MCF 10A (cell line): ENCODE measurements around the gene ARHGAP10. TPM values are rescaled to one million over a fixed set of nuclear protein-coding genes. Genes with fewer than 3 reads are reported as not detected.
A peak's percentile ranks its signal among the peaks of the same experiment; 100 is the strongest.

Source experiments
- BruUV-seq: library from RNA; stranded (reverse); fragments of 400-500 nt; replicated peaks from 2 replicates; lab custom pipeline; 2021; lab: Mats Ljungman, UMichigan
- CTCF ChIA-PET: fragments of 300-600 bp; sonication (Branson Sonifier 250); formaldehyde crosslinking; extraction: SDS; loops from one replicate; lab custom pipeline; 2021; ENCODE audit warnings: antibody characterized with exemption, inconsistent platforms; lab: Yijun Ruan, JAX
- POLR2A ChIA-PET: fragments of 300-600, 350-650 bp; sonication (Branson Sonifier 250); formaldehyde crosslinking; extraction: SDS; loops from one replicate; lab custom pipeline; 2020; ENCODE audit warnings: antibody characterized with exemption, inconsistent platforms; lab: Yijun Ruan, JAX
- DNase-seq: peaks from one replicate; pipeline ENCODE4 v3.0.0-alpha.2; 2018; ENCODE audit not compliant: unreplicated experiment
- H3K27ac Mint-ChIP-seq: one replicate; pipeline ENCODE4 v1.8.0; 2022; ENCODE audit warnings: mild to moderate bottlenecking, low read depth, mixed read lengths; ENCODE audit not compliant: unreplicated experiment
- H3K27me3 Mint-ChIP-seq: one replicate; pipeline ENCODE4 v1.8.0; 2022; ENCODE audit warnings: mixed read lengths; ENCODE audit not compliant: insufficient read depth, unreplicated experiment
- H3K36me3 Mint-ChIP-seq: one replicate; pipeline ENCODE4 v1.8.0; 2022; ENCODE audit warnings: mild to moderate bottlenecking, moderate library complexity, mixed read lengths; ENCODE audit not compliant: insufficient read depth, unreplicated experiment
- H3K4me1 Mint-ChIP-seq: one replicate; pipeline ENCODE4 v1.8.0; 2022; ENCODE audit warnings: mixed read lengths; ENCODE audit not compliant: insufficient read depth, unreplicated experiment
- H3K4me3 Mint-ChIP-seq: one replicate; pipeline ENCODE4 v1.8.0; 2022; ENCODE audit warnings: mild to moderate bottlenecking, moderate library complexity, mixed read lengths; ENCODE audit not compliant: unreplicated experiment
- H3K9me3 Mint-ChIP-seq: one replicate; pipeline ENCODE4 v1.8.0; 2022; ENCODE audit warnings: mixed read lengths; ENCODE audit not compliant: unreplicated experiment
- CTCF ChIP-seq: fragments of 200-600 bp; IDR thresholded peaks from one replicate; pipeline ENCODE4 v1.8.0; 2022; ENCODE audit warnings: antibody characterized with exemption, mild to moderate bottlenecking; ENCODE audit not compliant: unreplicated experiment
- intact Hi-C: fragments of 100-400 bp; cut with micrococcal nuclease; formaldehyde crosslinking; loops from 2 replicates; pipeline ENCODE4 v1.14.1; 2022
- total RNA-seq: library from RNA; stranded (reverse); gene quantifications from 2 replicates; pipeline ENCODE4 v1.2.3, GENCODE V29; 2022

Gene ARHGAP10
- total RNA-seq, 1 experiment from 2014 or later: 22.4 TPM

GRCh38 chr4:147735413-147736301, 3.8 kb downstream of the ARHGAP10 start:
- intact Hi-C loops: no loop called here
- Mint-ChIP-seq H3K4me3 (peak overlapping the region; percentile 29), H3K4me1 (peaks cover 28% of the 10 kb centered on the region), H3K36me3 (no peaks in the 10 kb centered on the region), H3K27me3 (no peaks in the 10 kb centered on the region), H3K9me3 (no peaks in the 10 kb centered on the region), H3K27ac (peak overlapping the region; percentile 44)
- TF ChIP-seq CTCF: no peak
- ChIA-PET POLR2A (interaction anchor here (0.5 to 1.4 kb wide), 3 partner anchors 22 to 87 kb away, joined by 3 to 4 read pairs (median 4); no protein-coding TSS in a partner anchor), CTCF (no interaction called here)
- no TSS peak for BruUV-seq
- DNase-seq: peak; percentile 26

GRCh38 chr4:147736458-147736857, 4.6 kb downstream of the ARHGAP10 start:
- Mint-ChIP-seq H3K4me1 (peaks cover 29% of the 10 kb centered on the region), H3K27ac (peak overlapping the region; percentile 44), H3K9me3 (no peaks in the 10 kb centered on the region), H3K4me3 (peak overlapping the region; percentile 29), H3K27me3 (no peaks in the 10 kb centered on the region), H3K36me3 (no peaks in the 10 kb centered on the region)
- CTCF ChIA-PET: interaction anchor here (0.6 to 1.1 kb wide), 2 partner anchors 31 to 44 kb away, joined by 3 to 4 read pairs; no protein-coding TSS in a partner anchor
- no peak for TF ChIP-seq CTCF
- POLR2A ChIA-PET: interaction anchor here (0.8 to 1.4 kb wide), 2 partner anchors 85 to 86 kb away, joined by 3 to 4 read pairs; no protein-coding TSS in a partner anchor
- intact Hi-C loops: no loop called here
- no TSS peak for BruUV-seq
- peak; percentile 57 for DNase-seq

GRCh38 chr4:147737623-147738022, 5.7 kb downstream of the ARHGAP10 start:
- no TSS peak for BruUV-seq
- no peak overlapping the region for H3K4me3 Mint-ChIP-seq
- H3K36me3 Mint-ChIP-seq: no peaks in the 10 kb centered on the region

More at GRCh38 chr4:147737623-147738022, 5.7 kb downstream of the ARHGAP10 start:
- ChIA-PET CTCF (interaction anchor here (0.6 to 3.3 kb wide), 4 partner anchors 20 to 1781 kb away, joined by 3 to 17 read pairs (median 4); no protein-coding TSS in a partner anchor), POLR2A (interaction anchor here (0.6 to 1.2 kb wide), 2 partner anchors 30 to 144 kb away, joined by 3 to 4 read pairs; no protein-coding TSS in a partner anchor)
- no peak for TF ChIP-seq CTCF
- intact Hi-C loops: no loop called here
- Mint-ChIP-seq H3K9me3 (no peaks in the 10 kb centered on the region), H3K4me1 (peaks cover 34% of the 10 kb centered on the region), H3K27me3 (no peaks in the 10 kb centered on the region), H3K27ac (peak overlapping the region; percentile 35)
- no peak for DNase-seq
